ENCODE results near the gene ERMARD.

ERMARD gene

GRCh38 chr6:169783971-169784820 is 32.8 kb downstream of the ERMARD start:
- DNase-seq: no peak

GRCh38 chr6:169784821-169785340 is 33.5 kb downstream of the ERMARD start:
- DNase-seq: no peak

- no peak for DNase-seq
Observed at GRCh38 chr6:169785566-169785965, 34.1 kb downstream of the ERMARD start.

- no peak for DNase-seq
Observed at GRCh38 chr6:169786349-169786748, 34.9 kb downstream of the ERMARD start.

- no peak for DNase-seq
Observed at GRCh38 chr6:169787797-169788196, 36.4 kb downstream of the ERMARD start.

- DNase-seq: no peak
Observed at GRCh38 chr6:169788809-169789145, 37.4 kb downstream of the ERMARD start.

- no peak for DNase-seq
Observed at GRCh38 chr6:169789146-169789943, 37.9 kb downstream of the ERMARD start.

- peak in 1 of 2 experiments; percentile 41 for DNase-seq
Observed at GRCh38 chr6:169789944-169790927, 38.8 kb downstream of the ERMARD start.

GRCh38 chr6:169791721-169792131 is 40.3 kb downstream of the ERMARD start:
- DNase-seq: no peak

GRCh38 chr6:169792306-169793015 is 41.0 kb downstream of the ERMARD start:
- no peak for DNase-seq

- no peak for DNase-seq
Observed at GRCh38 chr6:169793408-169793807, 42.0 kb downstream of the ERMARD start.

- no peak for DNase-seq
Observed at GRCh38 chr6:169794317-169795055, 43.1 kb downstream of the ERMARD start.

- no peak for DNase-seq
Observed at GRCh38 chr6:169795196-169795595, 43.8 kb downstream of the ERMARD start.

GRCh38 chr6:169798764-169799473 is 47.5 kb downstream of the ERMARD start:
- DNase-seq: no peak

GRCh38 chr6:169799474-169799926 is 48.1 kb downstream of the ERMARD start:
- DNase-seq: no peak

GRCh38 chr6:169800116-169800667 is 48.8 kb downstream of the ERMARD start:
- DNase-seq: no peak

- no peak for DNase-seq
Observed at GRCh38 chr6:169800668-169801395, 49.4 kb downstream of the ERMARD start.

- no peak for DNase-seq
Observed at GRCh38 chr6:169801396-169802160, 50.2 kb downstream of the ERMARD start.

- no peak for DNase-seq
Observed at GRCh38 chr6:169802790-169803189, 51.4 kb downstream of the ERMARD start.
